Lung (tissue), 12 donors: ENCODE data around the gene CXCL8. TPM values are rescaled to one million over a fixed set of nuclear protein-coding genes. Genes with fewer than 3 reads are reported as not detected.
A peak's percentile ranks its signal among the peaks of the same experiment; 100 is the strongest.

ENCODE experiments used
- ATAC-seq: fragments of 200-7000 bp; cut with Tn5 transposase; one replicate; pipeline ENCODE4 v1.9.1; 2020; ENCODE audit warnings: moderate number of reproducible peaks; ENCODE audit not compliant: insufficient read depth, low FRiP score
- DNase-seq, 3 donors: peaks; one replicate each; pipeline ENCODE4 v3.0.0-alpha.2; 2013 to 2017
- H3K27ac ChIP-seq, 2 donors: one replicate each; pipeline ENCODE4 v1.5.1; 2013; ENCODE audit warnings: mild to moderate bottlenecking in 2 of 2, moderate library complexity in 2 of 2, control low read depth in 1 of 2, inconsistent platforms in 1 of 2, low read depth in 1 of 2, low read length in 1 of 2
- H3K27me3 ChIP-seq, 3 donors: one replicate each; pipeline ENCODE4 v1.5.1; 2013; ENCODE audit warnings: low read length in 2 of 3; ENCODE audit not compliant: control insufficient read depth in 3 of 3, insufficient read depth in 3 of 3
- H3K36me3 ChIP-seq, 4 donors: one replicate each; pipeline ENCODE4 v1.5.1; 2013; ENCODE audit warnings: low read length in 4 of 4, mild to moderate bottlenecking in 1 of 4, moderate library complexity in 1 of 4; ENCODE audit not compliant: control insufficient read depth in 4 of 4, insufficient read depth in 4 of 4
- H3K4me1 ChIP-seq, 5 donors: one replicate each; pipeline ENCODE4 v1.5.1; 2013; ENCODE audit warnings: low read length in 5 of 5, mild to moderate bottlenecking in 2 of 5, moderate library complexity in 1 of 5; ENCODE audit not compliant: control insufficient read depth in 5 of 5, insufficient read depth in 5 of 5
- H3K4me3 ChIP-seq: one replicate; pipeline ENCODE4 v1.5.1; 2013; ENCODE audit warnings: mild to moderate bottlenecking, control low read depth, moderate library complexity
- H3K9ac ChIP-seq, 2 donors: one replicate each; pipeline ENCODE4 v1.5.1; 2013; ENCODE audit warnings: low read length in 2 of 2, control low read depth in 1 of 2; ENCODE audit not compliant: insufficient read depth in 1 of 2
- H3K9me3 ChIP-seq, 4 donors: one replicate each; pipeline ENCODE4 v1.5.1; 2013; ENCODE audit warnings: low read length in 3 of 4, mild to moderate bottlenecking in 1 of 4, moderate library complexity in 1 of 4; ENCODE audit not compliant: control insufficient read depth in 4 of 4, insufficient read depth in 3 of 4
- WGBS, 2 donors: extraction: QIAGEN DNeasy Blood & Tissue Kit; methylation state at CpG; one replicate each; pipeline ENCODE4 v1.1.7; 2013; 5-methylcytosine and 5-hydroxymethylcytosine counted together
- polyA plus RNA-seq, 2 donors: library from polyadenylated mRNA; stranded (reverse); fragments of 200-250 nt; gene quantifications; one replicate each; pipeline ENCODE4 v1.2.1, GENCODE V29; 2013
- total RNA-seq, 2 donors: library from RNA; depleted of rRNA in 1 of 2; stranded (reverse); fragments of >200 nt in 1 of 2; gene quantifications; one replicate each; pipeline ENCODE4 v1.2.1, GENCODE V29; 2014 to 2021
- TF ChIP-seq, protein P1 (sequence below): IDR thresholded peaks from 2 replicates; pipeline ENCODE4 v1.5.1; 2012; ENCODE audit warnings: mild to moderate bottlenecking; ENCODE audit errors: control extremely low read depth, extremely low read depth
- donor health status: control.
- donor health status: control.
- donor health status: Bipolar disorder and iron deficiency.
- donor health status: healthy.
- donor health status: DM: yes; HTN: yes; CAD: no.

Gene CXCL8
- total and polyA plus RNA-seq, 4 donors: 33.8 to 501 (median 68.9) TPM

GRCh38 chr4:73730292-73730691 lies 10.1 kb upstream of the CXCL8 start:
- ATAC-seq (no peak), DNase-seq (no peak)
- H3K4me3 ChIP-seq: no peak overlapping the region
- no peaks in the 10 kb centered on the region for H3K9me3 ChIP-seq
- no peaks in the 10 kb centered on the region for H3K27me3 ChIP-seq
- H3K9ac ChIP-seq: no peak overlapping the region
- peak overlapping the region in 1 of 2 donors; percentile 63 for H3K27ac ChIP-seq
- no peaks in the 10 kb centered on the region for H3K36me3 ChIP-seq
- peaks cover 0 to 10% (median 0%) of the 10 kb centered on the region in 5 donors for H3K4me1 ChIP-seq
- TF ChIP-seq, protein P1, sequence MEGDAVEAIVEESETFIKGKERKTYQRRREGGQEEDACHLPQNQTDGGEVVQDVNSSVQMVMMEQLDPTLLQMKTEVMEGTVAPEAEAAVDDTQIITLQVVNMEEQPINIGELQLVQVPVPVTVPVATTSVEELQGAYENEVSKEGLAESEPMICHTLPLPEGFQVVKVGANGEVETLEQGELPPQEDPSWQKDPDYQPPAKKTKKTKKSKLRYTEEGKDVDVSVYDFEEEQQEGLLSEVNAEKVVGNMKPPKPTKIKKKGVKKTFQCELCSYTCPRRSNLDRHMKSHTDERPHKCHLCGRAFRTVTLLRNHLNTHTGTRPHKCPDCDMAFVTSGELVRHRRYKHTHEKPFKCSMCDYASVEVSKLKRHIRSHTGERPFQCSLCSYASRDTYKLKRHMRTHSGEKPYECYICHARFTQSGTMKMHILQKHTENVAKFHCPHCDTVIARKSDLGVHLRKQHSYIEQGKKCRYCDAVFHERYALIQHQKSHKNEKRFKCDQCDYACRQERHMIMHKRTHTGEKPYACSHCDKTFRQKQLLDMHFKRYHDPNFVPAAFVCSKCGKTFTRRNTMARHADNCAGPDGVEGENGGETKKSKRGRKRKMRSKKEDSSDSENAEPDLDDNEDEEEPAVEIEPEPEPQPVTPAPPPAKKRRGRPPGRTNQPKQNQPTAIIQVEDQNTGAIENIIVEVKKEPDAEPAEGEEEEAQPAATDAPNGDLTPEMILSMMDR: no peak
- 50 to 58% methylated on average over 2 of the region's 2 CpGs for WGBS, 2 donors

DNA sequence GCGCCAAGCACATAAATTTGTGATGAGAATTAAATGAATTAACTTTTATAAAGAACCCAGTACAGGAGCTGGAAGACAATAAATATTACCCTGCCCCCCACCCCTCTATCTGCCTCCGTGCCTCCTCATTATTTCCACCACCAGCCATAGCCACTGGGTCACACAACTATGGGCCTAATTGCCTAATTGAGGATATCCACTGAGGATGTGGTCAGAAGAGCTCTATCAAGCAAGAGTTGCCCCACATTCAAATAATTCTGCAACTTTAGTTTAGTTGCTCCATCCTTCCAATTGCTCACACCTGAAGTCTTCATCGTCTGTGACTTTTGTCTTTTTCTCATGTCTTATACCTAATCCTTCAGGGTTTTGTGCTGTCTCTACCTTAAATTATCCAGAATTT lies 9.5 kb upstream of the CXCL8 start:
- DNase-seq (no peak), ATAC-seq (no peak)
- WGBS, 2 donors: 47 to 85% methylated on average over 3 of the region's 3 CpGs
- peaks cover 0 to 10% (median 0%) of the 10 kb centered on the region in 5 donors for H3K4me1 ChIP-seq
- TF ChIP-seq, protein P1: no peak
- H3K9me3 ChIP-seq: no peaks in the 10 kb centered on the region
- no peak overlapping the region for H3K27ac ChIP-seq
- no peaks in the 10 kb centered on the region for H3K27me3 ChIP-seq
- no peak overlapping the region for H3K4me3 ChIP-seq
- H3K9ac ChIP-seq: no peak overlapping the region
- no peaks in the 10 kb centered on the region for H3K36me3 ChIP-seq

- Histone ChIP-seq H3K4me1 (peaks cover 0 to 10% (median 0%) of the 10 kb centered on the region in 5 donors), H3K36me3 (no peaks in the 10 kb centered on the region), H3K9ac (no peak overlapping the region), H3K4me3 (no peak overlapping the region), H3K27me3 (no peaks in the 10 kb centered on the region), H3K9me3 (no peaks in the 10 kb centered on the region), H3K27ac (no peak overlapping the region)
- no peak for ATAC-seq
- 26 to 43% methylated on average over 8 of the region's 8 CpGs for WGBS, 2 donors
- DNase-seq: peak in 1 of 3 donors; percentile 23
- TF ChIP-seq, protein P1: no peak
Observed at GRCh38 chr4:73731968-73732610, 8.3 kb upstream of the CXCL8 start.
